Neural progenitor cell (in vitro differentiated cells): Measurements from ENCODE around the gene DISP2.

Experiments
- EZH2 ChIP-seq: fragments of 200-600 bp; sonication (generic); IDR thresholded peaks from 2 replicates; pipeline ENCODE4 v1.6.1; 2017; ENCODE audit warnings: antibody characterized with exemption, mild to moderate bottlenecking, moderate library complexity
- EZH2phosphoT487 ChIP-seq: fragments of 200-600 bp; sonication (generic); IDR thresholded peaks from 2 replicates; pipeline ENCODE4 v1.6.1; 2017; ENCODE audit warnings: antibody characterized with exemption
- TF ChIP-seq, protein P1 (sequence below): fragments of 200-600 bp; sonication (generic); IDR thresholded peaks from 2 replicates; pipeline ENCODE4 v1.5.1; 2017; ENCODE audit warnings: antibody characterized with exemption, mild to moderate bottlenecking

DNA sequence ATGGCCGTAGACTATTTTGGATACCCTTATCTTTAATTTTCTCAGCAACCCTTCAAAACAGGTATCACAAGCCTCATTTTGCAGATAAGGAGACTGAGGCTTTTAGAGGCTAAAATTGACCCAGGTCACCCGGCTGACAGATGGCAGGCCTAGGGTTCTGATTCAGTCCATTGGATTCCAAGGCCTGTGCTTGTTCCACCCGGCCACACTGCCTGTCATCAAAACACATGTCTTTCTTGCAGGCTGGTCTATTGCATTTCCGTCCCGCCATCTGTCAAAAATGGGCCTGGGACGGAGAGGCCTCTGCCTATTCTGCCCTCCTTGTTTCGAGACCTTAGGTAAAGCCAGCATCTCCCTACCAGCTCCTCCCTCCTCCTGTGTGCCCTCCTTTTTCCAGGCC is 26.4 kb upstream of the DISP2 start:
- TF ChIP-seq EZH2 = no peak
- TF ChIP-seq, protein P1, sequence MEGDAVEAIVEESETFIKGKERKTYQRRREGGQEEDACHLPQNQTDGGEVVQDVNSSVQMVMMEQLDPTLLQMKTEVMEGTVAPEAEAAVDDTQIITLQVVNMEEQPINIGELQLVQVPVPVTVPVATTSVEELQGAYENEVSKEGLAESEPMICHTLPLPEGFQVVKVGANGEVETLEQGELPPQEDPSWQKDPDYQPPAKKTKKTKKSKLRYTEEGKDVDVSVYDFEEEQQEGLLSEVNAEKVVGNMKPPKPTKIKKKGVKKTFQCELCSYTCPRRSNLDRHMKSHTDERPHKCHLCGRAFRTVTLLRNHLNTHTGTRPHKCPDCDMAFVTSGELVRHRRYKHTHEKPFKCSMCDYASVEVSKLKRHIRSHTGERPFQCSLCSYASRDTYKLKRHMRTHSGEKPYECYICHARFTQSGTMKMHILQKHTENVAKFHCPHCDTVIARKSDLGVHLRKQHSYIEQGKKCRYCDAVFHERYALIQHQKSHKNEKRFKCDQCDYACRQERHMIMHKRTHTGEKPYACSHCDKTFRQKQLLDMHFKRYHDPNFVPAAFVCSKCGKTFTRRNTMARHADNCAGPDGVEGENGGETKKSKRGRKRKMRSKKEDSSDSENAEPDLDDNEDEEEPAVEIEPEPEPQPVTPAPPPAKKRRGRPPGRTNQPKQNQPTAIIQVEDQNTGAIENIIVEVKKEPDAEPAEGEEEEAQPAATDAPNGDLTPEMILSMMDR = no peak
- no peak for TF ChIP-seq EZH2phosphoT487
